GM12865 (cell line): ENCODE results near the gene SLC12A9.

Experiments
- DNase-seq: peaks from one replicate; pipeline ENCODE4 v3.0.0; 2010; ENCODE audit warnings: low read depth
- H3K4me3 ChIP-seq: 2 replicates; pipeline ENCODE4 v1.5.1; 2011; ENCODE audit warnings: mild to moderate bottlenecking, low read depth, low read length, control low read depth
- TF ChIP-seq, protein P1 (sequence below): IDR thresholded peaks from 2 replicates; pipeline ENCODE4 v1.5.1; 2011; ENCODE audit warnings: low read length, control low read depth, low read depth, inconsistent platforms; ENCODE audit not compliant: insufficient read depth; ENCODE audit errors: missing control alignments

The SLC12A9 gene

DNA sequence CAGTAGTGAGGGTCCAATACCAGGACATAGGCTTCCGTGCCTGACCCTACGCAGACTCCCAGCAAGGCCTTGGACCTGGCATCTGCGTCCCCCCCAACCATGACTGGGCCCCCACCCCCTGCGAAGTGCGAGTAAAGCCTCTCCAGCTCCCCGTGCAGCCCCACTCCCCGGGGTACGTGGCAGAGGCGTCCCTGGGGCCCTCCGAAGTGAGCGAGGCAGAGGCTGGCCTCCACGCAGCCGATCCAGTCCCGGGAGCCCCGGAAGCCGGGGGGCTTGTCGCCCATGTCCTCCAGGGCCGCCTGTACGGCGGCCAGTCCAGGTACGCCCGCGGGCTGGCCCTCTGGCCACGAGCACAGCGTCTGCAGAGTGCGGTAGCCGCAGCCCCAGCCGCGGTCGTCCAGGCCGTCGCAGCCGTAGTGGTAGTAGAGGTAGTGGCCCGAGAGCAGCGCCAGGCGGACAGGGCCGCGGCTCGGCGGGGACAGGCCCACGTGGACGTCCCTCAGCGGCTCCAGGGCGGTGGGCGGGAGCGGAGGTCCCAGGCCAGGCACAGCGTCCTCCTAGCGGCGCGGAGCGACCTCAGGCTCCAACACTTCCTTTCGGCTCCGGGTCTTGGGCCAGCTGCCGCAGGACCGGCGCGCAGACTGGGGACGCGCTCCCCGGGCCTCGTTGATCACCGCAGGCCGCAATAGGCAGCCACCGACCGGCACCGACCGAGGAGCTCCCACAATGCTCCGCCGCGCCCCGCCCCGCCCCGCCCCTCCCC, 36.7 kb downstream of the SLC12A9 start, which contains the start of gene UFSP1:
TSS of gene UFSP1 (minus strand) at position 728 of the 763 bp plus-strand sequence. CDS start at position 284, 444 bp downstream.
- DNase-seq = no peak
- TF ChIP-seq, protein P1, sequence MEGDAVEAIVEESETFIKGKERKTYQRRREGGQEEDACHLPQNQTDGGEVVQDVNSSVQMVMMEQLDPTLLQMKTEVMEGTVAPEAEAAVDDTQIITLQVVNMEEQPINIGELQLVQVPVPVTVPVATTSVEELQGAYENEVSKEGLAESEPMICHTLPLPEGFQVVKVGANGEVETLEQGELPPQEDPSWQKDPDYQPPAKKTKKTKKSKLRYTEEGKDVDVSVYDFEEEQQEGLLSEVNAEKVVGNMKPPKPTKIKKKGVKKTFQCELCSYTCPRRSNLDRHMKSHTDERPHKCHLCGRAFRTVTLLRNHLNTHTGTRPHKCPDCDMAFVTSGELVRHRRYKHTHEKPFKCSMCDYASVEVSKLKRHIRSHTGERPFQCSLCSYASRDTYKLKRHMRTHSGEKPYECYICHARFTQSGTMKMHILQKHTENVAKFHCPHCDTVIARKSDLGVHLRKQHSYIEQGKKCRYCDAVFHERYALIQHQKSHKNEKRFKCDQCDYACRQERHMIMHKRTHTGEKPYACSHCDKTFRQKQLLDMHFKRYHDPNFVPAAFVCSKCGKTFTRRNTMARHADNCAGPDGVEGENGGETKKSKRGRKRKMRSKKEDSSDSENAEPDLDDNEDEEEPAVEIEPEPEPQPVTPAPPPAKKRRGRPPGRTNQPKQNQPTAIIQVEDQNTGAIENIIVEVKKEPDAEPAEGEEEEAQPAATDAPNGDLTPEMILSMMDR = no peak
- H3K4me3 ChIP-seq = peak within 1 kb of the TSS; percentile 80

DNA sequence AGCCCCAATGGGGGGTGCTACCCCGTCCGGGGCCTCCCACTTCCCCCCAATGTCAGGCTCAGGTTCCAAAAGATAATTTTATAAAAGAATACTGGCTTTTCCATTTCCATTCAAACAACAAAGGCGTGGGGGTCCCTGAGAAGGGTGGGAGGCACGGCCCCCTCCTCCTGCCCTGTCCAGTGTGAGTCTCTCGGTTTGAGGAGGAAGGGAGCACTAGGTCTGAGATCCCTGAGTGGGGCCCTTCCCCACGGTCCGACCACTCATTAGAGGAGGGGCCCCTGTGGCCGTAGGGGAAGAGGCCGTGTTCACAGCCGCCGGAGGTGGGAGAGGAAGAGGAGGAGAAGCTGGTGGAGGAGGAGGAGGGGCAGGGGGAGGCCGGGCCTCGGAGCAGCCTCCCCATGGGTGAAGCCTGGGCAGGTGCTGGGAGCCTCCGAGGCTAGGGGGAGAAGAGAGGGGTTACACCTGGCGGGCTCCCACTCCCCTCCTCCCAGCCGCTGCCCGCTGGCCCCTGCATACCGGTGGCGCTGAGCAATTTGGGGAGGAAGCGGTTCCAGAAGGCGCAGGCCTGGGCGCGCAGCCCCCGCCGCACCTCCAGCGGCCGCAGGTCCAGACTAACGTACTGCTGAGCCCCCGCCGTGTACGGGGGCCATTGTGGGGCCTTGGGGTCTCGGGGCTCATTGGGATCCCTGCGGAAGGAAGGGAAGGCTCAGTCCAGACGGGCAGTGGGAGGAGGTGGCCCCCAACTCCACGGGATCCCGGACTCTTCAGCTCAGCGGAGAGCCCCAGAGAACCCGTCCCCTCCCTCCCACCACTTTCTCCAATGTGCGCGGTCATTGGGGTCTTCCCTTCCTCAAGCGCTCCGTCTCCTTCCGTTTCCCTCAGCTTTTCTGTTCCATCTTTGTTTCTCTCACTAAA, 38.4 kb downstream of the SLC12A9 start:
- peak overlapping the region; percentile 69; the same call in 1 of the 2 replicates for H3K4me3 ChIP-seq
- TF ChIP-seq, protein P1 = no peak
- no peak for DNase-seq

DNA sequence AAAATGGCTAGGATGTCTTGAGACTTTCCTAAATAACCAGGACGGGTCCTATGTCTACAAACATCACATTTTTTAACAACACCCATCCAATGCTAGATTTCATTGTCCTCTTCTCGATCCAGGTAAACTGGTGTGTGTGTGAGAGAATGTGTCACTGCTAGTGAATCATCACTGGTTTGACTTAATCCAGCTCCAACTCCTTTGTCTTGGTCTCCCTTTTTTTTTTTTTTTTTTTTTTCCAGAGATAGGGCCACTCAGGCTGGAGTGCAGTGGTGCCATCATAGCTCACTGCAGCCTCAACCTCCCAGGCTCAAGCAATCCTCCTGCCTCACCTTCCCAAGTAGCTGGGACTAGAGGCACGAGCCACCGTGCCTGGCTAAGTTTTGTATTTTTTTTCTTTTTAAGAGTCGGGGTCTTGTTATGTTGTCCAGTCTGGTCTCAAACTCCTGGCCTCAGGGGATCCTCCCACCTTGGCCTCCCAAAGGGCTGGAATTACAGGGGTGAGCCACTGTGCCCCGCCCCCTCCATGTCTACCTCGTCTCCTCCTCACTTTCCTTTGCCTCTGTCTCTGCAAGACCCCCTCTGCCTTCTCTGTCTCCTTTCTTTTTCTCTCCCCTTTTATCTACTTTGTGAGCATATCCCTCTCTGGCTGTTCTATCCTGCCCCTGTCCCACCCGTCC, 39.2 kb downstream of the SLC12A9 start:
- H3K4me3 ChIP-seq = no peak overlapping the region
- DNase-seq = no peak
- TF ChIP-seq, protein P1 = no peak

DNA sequence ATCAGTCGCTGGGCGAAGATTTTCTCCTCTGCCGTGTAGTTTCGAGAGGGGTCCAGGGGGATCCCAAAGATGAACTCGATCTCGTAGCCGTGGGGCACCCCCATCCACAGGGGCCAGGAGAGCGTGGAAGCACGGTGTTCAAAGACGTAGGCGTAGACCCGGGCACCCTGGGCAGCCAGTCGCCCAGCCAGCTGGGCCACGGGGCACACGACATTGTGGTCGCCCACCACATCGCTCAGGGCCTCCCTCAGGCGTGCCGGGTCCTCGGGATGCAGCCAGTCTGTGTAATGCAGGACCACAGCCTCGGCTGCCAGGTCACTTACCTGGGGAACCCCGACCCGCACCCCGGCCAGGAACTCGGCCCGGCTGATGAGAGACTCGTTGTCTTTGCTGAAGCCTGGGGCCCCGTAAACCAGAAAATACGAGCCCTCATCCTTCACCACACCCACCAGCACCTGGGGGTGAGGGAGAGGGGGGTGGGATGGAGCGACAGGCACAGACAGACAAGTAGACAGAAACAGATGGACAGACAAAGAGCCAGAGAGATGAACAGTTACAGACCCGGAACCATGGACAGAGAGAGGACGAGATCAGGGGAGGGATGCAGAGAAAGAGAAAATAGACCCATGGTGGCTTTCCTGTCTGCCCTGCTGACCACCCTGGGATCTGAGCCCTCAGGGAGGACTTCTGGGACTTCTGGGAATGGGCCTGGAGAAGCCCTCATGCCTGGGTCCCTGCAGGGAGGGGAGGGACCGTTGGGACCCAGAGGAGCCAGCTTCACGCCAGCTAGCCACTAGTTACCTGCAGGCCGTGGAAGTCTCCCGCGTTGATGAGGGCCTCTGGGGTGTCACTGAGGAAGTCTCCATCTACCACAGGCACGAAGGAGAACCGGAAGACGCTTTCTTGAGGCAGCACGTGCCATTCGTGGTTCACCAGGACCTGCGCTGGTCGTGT, 40.1 kb downstream of the SLC12A9 start:
- no peak overlapping the region for H3K4me3 ChIP-seq
- no peak for DNase-seq
- TF ChIP-seq, protein P1 = no peak

DNA sequence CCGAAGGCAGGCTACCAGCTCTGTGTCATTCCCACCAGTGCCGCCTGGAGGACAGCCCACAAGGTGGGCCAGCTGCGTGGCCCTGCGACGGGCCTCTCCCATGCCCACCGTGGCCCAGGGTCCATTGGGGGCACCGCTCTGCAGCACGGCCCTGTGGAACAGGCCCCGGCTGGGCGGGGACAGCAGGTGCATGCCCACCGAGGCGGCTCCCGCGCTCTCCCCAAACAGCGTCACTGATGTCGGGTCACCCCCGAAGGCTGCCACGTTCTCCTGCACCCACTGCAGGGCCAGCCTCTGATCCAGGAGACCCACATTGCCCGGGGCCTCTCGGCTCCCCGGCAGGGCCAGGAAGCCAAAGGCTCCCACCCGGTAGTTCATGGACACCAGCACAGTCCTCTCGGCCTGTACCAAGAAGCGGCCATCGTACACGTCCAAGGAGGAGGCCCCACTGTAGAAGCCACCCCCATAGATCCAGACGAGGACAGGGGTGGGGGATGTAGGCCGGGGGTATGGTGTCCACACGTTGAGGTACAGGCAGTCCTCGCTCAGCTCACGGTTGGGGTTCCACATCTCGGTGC, 40.9 kb downstream of the SLC12A9 start:
- DNase-seq = no peak
- TF ChIP-seq, protein P1 = no peak
- H3K4me3 ChIP-seq = no peak overlapping the region
